Activated CD4-positive, alpha-beta T cell treated with anti-CD3 and anti-CD28 coated beads, Interleukin-2, amount 10 ng/mL, durations not matched to agents 24 days and 14 days (primary cell): ENCODE measurements around the gene ABHD12B. TPM values are rescaled to one million over a fixed set of nuclear protein-coding genes. Genes with fewer than 3 reads are reported as not detected.

ENCODE experiments used
- DNase-seq: peaks from one replicate; pipeline ENCODE4 v3.0.0; 2022
- H3K27ac Mint-ChIP-seq: one replicate; pipeline ENCODE4 v1.8.0; 2022; ENCODE audit warnings: mild to moderate bottlenecking, mixed read lengths
- H3K27me3 Mint-ChIP-seq: one replicate; pipeline ENCODE4 v1.8.0; 2022; ENCODE audit warnings: mixed read lengths
- H3K36me3 Mint-ChIP-seq: one replicate; pipeline ENCODE4 v1.8.0; 2022; ENCODE audit warnings: low read depth, mild to moderate bottlenecking, mixed read lengths
- H3K4me1 Mint-ChIP-seq: one replicate; pipeline ENCODE4 v1.8.0; 2021; ENCODE audit warnings: mixed read lengths
- H3K4me3 Mint-ChIP-seq: one replicate; pipeline ENCODE4 v1.8.0; 2022; ENCODE audit warnings: mild to moderate bottlenecking, moderate library complexity, mixed read lengths
- H3K9me3 Mint-ChIP-seq: one replicate; pipeline ENCODE4 v1.8.0; 2021; ENCODE audit warnings: mixed read lengths
- intact Hi-C: fragments of 100-400 bp; cut with micrococcal nuclease; formaldehyde crosslinking; loops from one replicate; pipeline ENCODE4 v1.15.1; 2023
- total RNA-seq: library from RNA; stranded (reverse); gene quantifications from 2 replicates; pipeline ENCODE4 v1.2.3, GENCODE V29; 2022

The ABHD12B gene
- total RNA-seq, 1 donor from 2014 or later = not detected

DNA sequence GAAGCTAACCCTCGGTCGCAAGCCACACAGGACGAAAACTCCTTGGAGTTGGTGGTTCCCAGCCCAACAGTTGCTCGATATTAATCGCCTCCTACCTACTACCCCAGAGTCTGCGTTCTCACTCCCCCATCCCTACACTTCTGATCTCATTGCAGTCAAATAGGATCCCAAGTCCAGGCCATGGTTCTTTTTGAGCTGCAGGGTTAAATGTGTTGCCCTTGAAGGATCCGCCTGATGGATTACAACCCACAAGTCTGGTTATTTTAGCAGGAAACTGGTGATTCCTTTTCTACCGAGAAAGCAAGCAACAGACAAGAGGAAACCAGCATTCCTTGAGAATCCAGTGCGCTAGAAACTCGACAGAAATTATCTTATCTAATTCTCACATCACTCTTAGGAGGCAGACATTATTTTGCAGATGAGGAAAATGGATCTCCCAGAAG, 40.1 kb upstream of the ABHD12B start:
- peaks cover 20% of the 10 kb centered on the region for H3K36me3 Mint-ChIP-seq
- peaks cover 45% of the 10 kb centered on the region for H3K4me1 Mint-ChIP-seq

DNA sequence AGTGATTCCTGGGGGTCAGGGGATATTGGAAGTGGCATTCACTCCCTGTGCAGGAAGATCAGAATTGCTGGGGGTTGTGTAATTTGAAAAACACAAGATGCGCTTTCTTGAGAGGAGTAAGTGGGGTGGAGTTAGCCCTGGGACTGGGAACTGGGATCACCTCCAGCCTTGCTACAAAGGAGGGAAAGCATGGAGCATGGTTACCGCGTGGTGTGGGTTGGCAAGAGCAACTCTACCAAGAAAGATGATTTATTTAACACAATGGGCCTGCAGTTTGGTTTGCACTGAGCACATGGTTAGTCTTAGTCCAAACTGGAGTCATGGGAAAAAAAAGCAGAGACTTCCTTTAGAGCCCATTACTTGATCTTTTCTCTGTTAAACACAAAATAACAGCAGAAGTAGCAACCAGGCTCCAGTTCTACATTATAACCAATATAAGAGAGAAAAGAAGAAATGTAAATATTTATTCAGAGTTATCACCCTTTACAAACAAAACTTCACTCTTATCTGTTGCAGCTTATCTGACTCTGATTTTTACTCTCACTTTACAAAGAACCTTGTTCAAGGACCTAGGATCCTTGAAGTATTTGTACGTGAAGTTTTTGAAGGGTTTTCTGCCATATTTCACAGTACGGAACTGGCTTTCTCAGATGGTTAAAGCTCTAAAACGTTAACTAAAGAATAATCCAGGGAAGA, 38.8 kb upstream of the ABHD12B start:
- H3K9me3 Mint-ChIP-seq = no peaks in the 10 kb centered on the region
- H3K36me3 Mint-ChIP-seq = peaks cover 13% of the 10 kb centered on the region
- DNase-seq = no peak
- no peak overlapping the region for H3K4me3 Mint-ChIP-seq
- peaks cover 12% of the 10 kb centered on the region for H3K27me3 Mint-ChIP-seq
- intact Hi-C loops = loop anchor here (5.0 kb wide), 1 partner anchor 96 kb away; no protein-coding TSS in a partner anchor
- H3K27ac Mint-ChIP-seq = no peak overlapping the region
- peaks cover 51% of the 10 kb centered on the region for H3K4me1 Mint-ChIP-seq

More for the DNA sequence above, 40.1 kb upstream of the ABHD12B start:
- intact Hi-C loops = loop anchor here (1.0 to 5.0 kb wide), 6 partner anchors 9 to 519 kb away; partner anchors contain the start of genes DMAC2L, L2HGDH and SAV1
- DNase-seq = no peak
- Mint-ChIP-seq H3K4me3 (peak overlapping the region; percentile 87), H3K27me3 (peaks cover 12% of the 10 kb centered on the region), H3K27ac (peak overlapping the region; percentile 93), H3K9me3 (no peaks in the 10 kb centered on the region)

- no peak for DNase-seq
- H3K4me3 Mint-ChIP-seq = peak overlapping the region; percentile 21
- peaks cover 12% of the 10 kb centered on the region for H3K27me3 Mint-ChIP-seq
- H3K27ac Mint-ChIP-seq = peak overlapping the region; percentile 39
- peaks cover 42% of the 10 kb centered on the region for H3K4me1 Mint-ChIP-seq
- intact Hi-C loops = loop anchor here (5.0 kb wide), 1 partner anchor 98 kb away; no protein-coding TSS in a partner anchor
- H3K36me3 Mint-ChIP-seq = peaks cover under 1% of the 10 kb centered on the region
- H3K9me3 Mint-ChIP-seq = no peaks in the 10 kb centered on the region
Observed at GRCh38 chr14:50834802-50835276, 37.0 kb upstream of the ABHD12B start.

DNA sequence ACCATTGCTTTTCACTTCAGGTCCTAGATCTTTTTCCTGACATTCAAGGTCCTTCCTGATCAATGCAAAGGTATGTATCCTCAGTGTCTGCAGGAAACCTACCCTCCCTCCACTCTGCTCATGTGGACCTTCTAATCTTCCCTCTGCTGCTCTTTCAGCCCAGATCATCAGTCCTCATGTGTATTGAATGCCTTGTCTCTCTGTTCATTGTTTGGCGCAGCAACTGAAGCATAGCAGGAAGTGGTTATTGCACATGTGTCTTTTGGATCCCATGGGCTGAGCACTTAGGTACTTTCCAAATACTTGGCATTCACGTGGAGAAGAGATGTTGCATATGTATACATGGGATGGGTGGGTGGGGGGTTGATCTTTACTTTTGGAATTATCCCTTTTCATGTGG, 36.6 kb upstream of the ABHD12B start:
- peaks cover 41% of the 10 kb centered on the region for H3K4me1 Mint-ChIP-seq
- H3K9me3 Mint-ChIP-seq = no peaks in the 10 kb centered on the region
- H3K27ac Mint-ChIP-seq = peak overlapping the region; percentile 39
- intact Hi-C loops = no loop called here
- DNase-seq = peak; percentile 81
- no peaks in the 10 kb centered on the region for H3K36me3 Mint-ChIP-seq
- H3K4me3 Mint-ChIP-seq = peak overlapping the region; percentile 21
- peaks cover 12% of the 10 kb centered on the region for H3K27me3 Mint-ChIP-seq

- peaks cover 12% of the 10 kb centered on the region for H3K27me3 Mint-ChIP-seq
- H3K9me3 Mint-ChIP-seq = peaks cover 8% of the 10 kb centered on the region
- H3K27ac Mint-ChIP-seq = no peak overlapping the region
- intact Hi-C loops = no loop called here
- DNase-seq = no peak
- peaks cover 38% of the 10 kb centered on the region for H3K4me1 Mint-ChIP-seq
- no peaks in the 10 kb centered on the region for H3K36me3 Mint-ChIP-seq
- H3K4me3 Mint-ChIP-seq = no peak overlapping the region
Observed at GRCh38 chr14:50836515-50836914, 35.3 kb upstream of the ABHD12B start.

DNA sequence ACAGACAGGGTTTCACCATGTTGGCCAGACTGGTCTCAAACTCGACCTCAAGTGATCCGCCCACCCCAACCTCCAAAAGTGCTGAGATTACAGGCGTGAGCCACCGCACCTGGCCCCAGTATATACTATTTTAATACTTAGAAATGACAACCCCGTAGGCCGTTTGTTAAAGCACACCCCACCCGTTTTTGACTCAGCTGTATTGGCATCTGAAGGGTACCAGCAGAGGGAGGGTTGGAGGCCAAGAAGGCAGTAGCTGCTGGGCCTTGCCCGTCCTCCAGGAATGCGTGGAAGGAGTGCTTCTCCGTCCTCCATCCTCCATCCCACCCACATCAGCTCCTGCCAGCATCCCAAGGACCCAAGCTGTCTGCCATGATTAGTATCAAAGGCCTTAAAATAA, 34.6 kb upstream of the ABHD12B start:
- peaks cover 7% of the 10 kb centered on the region for H3K27me3 Mint-ChIP-seq
- H3K9me3 Mint-ChIP-seq = peaks cover 8% of the 10 kb centered on the region
- no peaks in the 10 kb centered on the region for H3K36me3 Mint-ChIP-seq
- H3K4me1 Mint-ChIP-seq = peaks cover 32% of the 10 kb centered on the region
- DNase-seq = no peak
- intact Hi-C loops = no loop called here
- H3K27ac Mint-ChIP-seq = no peak overlapping the region
- no peak overlapping the region for H3K4me3 Mint-ChIP-seq

DNA sequence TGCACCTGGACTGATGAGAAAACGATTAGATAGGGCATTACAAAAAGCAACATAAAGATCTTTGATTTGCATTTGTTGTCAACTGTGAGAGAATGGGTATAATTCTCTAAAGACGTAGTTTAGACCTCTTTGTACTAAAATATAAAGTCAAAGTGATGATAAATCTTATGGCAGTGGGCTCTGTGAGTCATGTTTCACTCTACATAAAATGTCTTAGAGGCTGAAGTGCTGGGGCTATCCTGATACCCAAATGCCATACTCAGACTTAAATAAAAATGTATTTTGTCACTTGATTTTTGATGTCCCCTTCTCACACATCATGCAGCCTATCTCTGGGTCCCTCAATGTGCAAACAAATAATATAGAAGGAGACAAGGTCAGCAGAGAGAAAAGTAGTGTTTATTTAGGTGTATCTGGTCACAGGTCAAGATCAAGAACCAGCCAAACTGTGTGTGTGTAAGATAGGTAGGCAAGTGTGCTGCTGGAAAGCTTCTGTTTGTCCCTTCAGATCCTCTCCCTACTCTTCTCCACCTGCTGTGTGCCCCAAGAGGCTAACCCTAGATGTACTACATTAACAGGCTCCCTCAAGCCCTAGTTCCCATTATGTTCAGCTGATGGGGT, 33.9 kb upstream of the ABHD12B start:
- DNase-seq = no peak
- no peak overlapping the region for H3K27ac Mint-ChIP-seq
- H3K9me3 Mint-ChIP-seq = peaks cover 8% of the 10 kb centered on the region
- no peak overlapping the region for H3K4me3 Mint-ChIP-seq
- H3K27me3 Mint-ChIP-seq = peaks cover 1% of the 10 kb centered on the region
- H3K4me1 Mint-ChIP-seq = peaks cover 28% of the 10 kb centered on the region
- no peaks in the 10 kb centered on the region for H3K36me3 Mint-ChIP-seq
- intact Hi-C loops = loop anchor here (2.0 kb wide), 1 partner anchor 17 kb away; no protein-coding TSS in a partner anchor

GRCh38 chr14:50839048-50839447, 32.8 kb upstream of the ABHD12B start:
- Mint-ChIP-seq H3K36me3 (no peaks in the 10 kb centered on the region), H3K27me3 (peaks cover 3% of the 10 kb centered on the region), H3K27ac (no peak overlapping the region), H3K9me3 (peaks cover 8% of the 10 kb centered on the region), H3K4me1 (peaks cover 32% of the 10 kb centered on the region), H3K4me3 (no peak overlapping the region)
- no peak for DNase-seq
- intact Hi-C loops = loop anchor here (2.0 kb wide), 1 partner anchor 16 kb away; no protein-coding TSS in a partner anchor

- no peak overlapping the region for H3K27ac Mint-ChIP-seq
- peaks cover 8% of the 10 kb centered on the region for H3K9me3 Mint-ChIP-seq
- peaks cover 3% of the 10 kb centered on the region for H3K27me3 Mint-ChIP-seq
- no peak for DNase-seq
- H3K4me1 Mint-ChIP-seq = peaks cover 28% of the 10 kb centered on the region
- no peak overlapping the region for H3K4me3 Mint-ChIP-seq
- no peaks in the 10 kb centered on the region for H3K36me3 Mint-ChIP-seq
- intact Hi-C loops = loop anchor here (2.0 kb wide), 1 partner anchor 15 kb away; no protein-coding TSS in a partner anchor
Observed at GRCh38 chr14:50839691-50840090, 32.2 kb upstream of the ABHD12B start.

- DNase-seq = no peak
- Mint-ChIP-seq H3K27me3 (peaks cover 18% of the 10 kb centered on the region), H3K9me3 (peaks cover 8% of the 10 kb centered on the region), H3K4me3 (no peak overlapping the region), H3K4me1 (peaks cover 9% of the 10 kb centered on the region), H3K27ac (no peak overlapping the region), H3K36me3 (no peaks in the 10 kb centered on the region)
- intact Hi-C loops = no loop called here
Observed at GRCh38 chr14:50844391-50844790, 27.5 kb upstream of the ABHD12B start.

GRCh38 chr14:50845166-50845565, 26.7 kb upstream of the ABHD12B start:
- H3K27ac Mint-ChIP-seq = no peak overlapping the region
- no peak for DNase-seq
- H3K4me1 Mint-ChIP-seq = peaks cover 9% of the 10 kb centered on the region
- peaks cover 8% of the 10 kb centered on the region for H3K9me3 Mint-ChIP-seq
- no peak overlapping the region for H3K4me3 Mint-ChIP-seq
- H3K27me3 Mint-ChIP-seq = peaks cover 18% of the 10 kb centered on the region
- intact Hi-C loops = no loop called here
- H3K36me3 Mint-ChIP-seq = no peaks in the 10 kb centered on the region

- H3K27me3 Mint-ChIP-seq = peaks cover 27% of the 10 kb centered on the region
- DNase-seq = no peak
- no peak overlapping the region for H3K27ac Mint-ChIP-seq
- intact Hi-C loops = no loop called here
- H3K4me1 Mint-ChIP-seq = peaks cover 9% of the 10 kb centered on the region
- H3K9me3 Mint-ChIP-seq = peaks cover under 1% of the 10 kb centered on the region
- no peaks in the 10 kb centered on the region for H3K36me3 Mint-ChIP-seq
- no peak overlapping the region for H3K4me3 Mint-ChIP-seq
Observed at GRCh38 chr14:50846226-50846880, 25.5 kb upstream of the ABHD12B start.

DNA sequence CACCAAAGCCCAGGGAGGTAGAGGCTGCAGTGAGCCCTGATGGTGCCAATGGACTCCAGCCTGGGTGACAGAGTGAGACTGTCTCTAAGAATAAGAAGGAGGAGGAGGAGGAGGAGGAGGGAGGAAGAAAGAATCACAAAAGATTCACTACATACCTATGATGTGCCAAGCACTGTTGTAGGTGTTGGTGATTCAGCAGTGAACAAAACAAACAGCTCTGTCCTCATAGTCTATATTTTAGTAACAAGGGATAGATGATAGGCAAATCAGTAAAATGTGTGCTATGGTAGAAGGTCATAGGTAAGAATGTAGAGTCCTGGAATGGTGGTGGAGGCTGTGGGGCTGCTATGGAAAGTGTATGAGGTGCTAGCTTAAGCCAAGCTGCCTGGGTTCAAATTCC, 18.0 kb upstream of the ABHD12B start:
- Mint-ChIP-seq H3K27ac (no peak overlapping the region), H3K27me3 (peaks cover 18% of the 10 kb centered on the region), H3K36me3 (no peaks in the 10 kb centered on the region), H3K4me1 (peaks cover 4% of the 10 kb centered on the region), H3K9me3 (no peaks in the 10 kb centered on the region), H3K4me3 (no peak overlapping the region)
- intact Hi-C loops = loop anchor here (2.0 kb wide), 1 partner anchor 15 kb away; no protein-coding TSS in a partner anchor
- no peak for DNase-seq
